ENCODE results near the gene TTC22. TPM values are rescaled to one million over a fixed set of nuclear protein-coding genes. Genes with fewer than 3 reads are reported as not detected.

TTC22 gene
- total RNA-seq, 1 experiment from 2014 or later: 1.8 TPM

- CTCF ChIA-PET: no interaction called here
Measured at GRCh38 chr1:54811066-54811465, 9.9 kb upstream of the TTC22 start.

More at GRCh38 chr1:54811066-54811465, 9.9 kb upstream of the TTC22 start:
- Histone ChIP-seq H3K27ac (ENCODE audit: low read depth, low read length) (no peak overlapping the region), H3K4me2 (ENCODE audit: low read length) (no peak overlapping the region), H3K9me3 (ENCODE audit: control insufficient read depth in 1 of 2, insufficient read depth in 1 of 2, low read depth in 1 of 2, low read length in 2 of 2) (no peaks in the 10 kb centered on the region), H2AFZ (ENCODE audit: low read depth, low read length, poor library complexity, severe bottlenecking) (no peak overlapping the region), H3K36me3 (ENCODE audit: control insufficient read depth in 1 of 2, insufficient read depth in 2 of 2, low read length in 2 of 2) (no peaks in the 10 kb centered on the region), H3K4me3 (replicated peaks in 1 of 2; ENCODE audit: low read depth in 1 of 2, low read length in 2 of 2) (no peak overlapping the region), H3K9ac (ENCODE audit: low read length) (no peak overlapping the region), H3K27me3 (ENCODE audit: insufficient read depth, low read length) (no peaks in the 10 kb centered on the region), H4K20me1 (ENCODE audit: insufficient read depth) (no peaks in the 10 kb centered on the region), H3K4me1 (ENCODE audit: control insufficient read depth in 1 of 2, insufficient read depth in 2 of 2, low read length in 2 of 2) (peaks cover 7 to 36% of the 10 kb centered on the region in 2 experiments), H3K79me2 (ENCODE audit: insufficient read depth, low read length) (no peaks in the 10 kb centered on the region), H3K9me2 (ENCODE audit: insufficient read depth) (no peaks in the 10 kb centered on the region)
- ATAC-seq: no peak
- ChIA-PET POLR2A (no interaction called here), RAD21 (ENCODE audit: low non-redundant PET in 1 of 2, low total read pairs in 2 of 2, uncharacterized antibody in 2 of 2, unreplicated experiment in 2 of 2) (no interaction called here)
- no TSS peak for BruUV-seq (replicated peaks)
- TF ChIP-seq ZFX (IDR thresholded peaks at IDR 0.05): no peak
- TF ChIP-seq EGR1 (IDR thresholded peaks at IDR 0.05; ENCODE audit: low read depth): no peak
- no peak for TF ChIP-seq CTCF (IDR thresholded peaks at IDR 0.05 in 2 of 3, conservative IDR thresholded peaks at IDR 0.05 in 1 of 3; ENCODE audit: borderline replicate concordance in 1 of 3, insufficient read depth in 1 of 3, low read depth in 2 of 3, low read length in 2 of 3)
- TF ChIP-seq EZH2 (IDR thresholded peaks at IDR 0.05): no peak
- TF ChIP-seq RAD21 (IDR thresholded peaks at IDR 0.05; ENCODE audit: low read depth): no peak
- TF ChIP-seq YY1 (IDR thresholded peaks at IDR 0.05; ENCODE audit: extremely low read depth, insufficient replicate concordance, low read depth, low read length): no peak
- no peak for TF ChIP-seq MAX (IDR thresholded peaks at IDR 0.05)
- TF ChIP-seq SP1 (IDR thresholded peaks at IDR 0.05; ENCODE audit: low read depth): no peak
- TF ChIP-seq JUND (IDR thresholded peaks at IDR 0.05): no peak
- no peak for TF ChIP-seq ZBTB33 (IDR thresholded peaks at IDR 0.05; ENCODE audit: extremely low read depth, insufficient replicate concordance, low read length)
- TF ChIP-seq TCF7L2 (IDR thresholded peaks at IDR 0.05; ENCODE audit: borderline replicate concordance, extremely low read depth, insufficient read depth, insufficient read length): no peak
- no peak for TF ChIP-seq POLR2AphosphoS5 (IDR thresholded peaks at IDR 0.05; ENCODE audit: low read depth, low read length)
- TF ChIP-seq SIN3A (IDR thresholded peaks at IDR 0.05; ENCODE audit: low read depth): no peak
- TF ChIP-seq ATF3 (IDR thresholded peaks at IDR 0.05): no peak
- DNase-seq (ENCODE audit: low read depth, low spot score): no peak
- intact Hi-C loops (cut with micrococcal nuclease): loop anchor here (2.0 to 5.0 kb wide), 3 partner anchors 322 to 740 kb away; no protein-coding TSS in a partner anchor
